ENCODE measurements around the gene CHST8. TPM values are rescaled to one million over a fixed set of nuclear protein-coding genes. Genes with fewer than 3 reads are reported as not detected.

Gene CHST8
- total RNA-seq, 1 experiment from 2014 or later, result 33.5 TPM

- ChIA-PET POLR2A (no interaction called here), CTCF (interaction anchor here (1.2 to 1.6 kb wide), 2 partner anchors 10 to 312 kb away, joined by 5 to 7 read pairs; no protein-coding TSS in a partner anchor)
- no peak for DNase-seq (ENCODE audit: low spot score)
- H3K27me3 Mint-ChIP-seq (ENCODE audit: low read depth), result no peaks in the 10 kb centered on the region; the same call in none of the 2 replicates
- H3K4me3 Mint-ChIP-seq, result no peak overlapping the region
- H3K4me1 Mint-ChIP-seq, result peaks cover 6% of the 10 kb centered on the region
- no peak overlapping the region for H3K27ac Mint-ChIP-seq
- ATAC-seq, result no peak
- H3K36me3 Mint-ChIP-seq, result no peaks in the 10 kb centered on the region
- no peaks in the 10 kb centered on the region for H3K9me3 Mint-ChIP-seq
- TF ChIP-seq GTF2I (CRISPR knock-in tag; conservative IDR thresholded peaks at IDR 0.05), result no peak
Measured at GRCh38 chr19:33784432-33784831, 162.7 kb downstream of the CHST8 start.

DNA sequence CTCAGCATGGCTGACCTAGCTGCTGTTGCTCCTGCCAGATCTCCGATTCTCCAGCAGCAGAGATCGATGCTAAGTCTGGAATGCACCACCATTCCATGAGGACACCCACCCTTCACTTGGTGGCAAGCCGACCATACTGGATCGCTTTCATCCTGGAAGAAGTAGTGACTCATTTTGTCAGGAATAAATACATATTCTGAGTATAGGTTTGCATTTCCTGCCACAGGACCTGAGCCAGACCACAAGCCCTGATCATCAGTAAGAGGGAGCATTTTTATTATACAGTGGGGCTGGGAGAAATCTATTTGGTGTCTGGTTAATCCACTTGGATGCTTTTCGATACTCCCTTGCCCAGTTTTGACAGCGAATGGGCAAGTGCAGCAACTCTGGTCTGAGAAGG is 164.0 kb downstream of the CHST8 start:
- ATAC-seq (no peak), DNase-seq (ENCODE audit: low spot score) (no peak)
- CTCF ChIA-PET, result interaction anchor here (1.0 to 1.6 kb wide), 5 partner anchors 8 to 335 kb away, joined by 3 to 15 read pairs (median 4); no protein-coding TSS in a partner anchor
- Mint-ChIP-seq H3K4me3 (no peak overlapping the region), H3K27me3 (ENCODE audit: low read depth) (no peaks in the 10 kb centered on the region; the same call in none of the 2 replicates), H3K9me3 (no peaks in the 10 kb centered on the region), H3K27ac (no peak overlapping the region), H3K36me3 (no peaks in the 10 kb centered on the region), H3K4me1 (peaks cover 2% of the 10 kb centered on the region; the same call in 1 of the 2 replicates)
- POLR2A ChIA-PET, result interaction anchor here (0.6 to 0.7 kb wide), 2 partner anchors 74 to 1955 kb away, joined by 5 to 6 read pairs; no protein-coding TSS in a partner anchor
- TF ChIP-seq ZNF423 (CRISPR knock-in tag; IDR thresholded peaks at IDR 0.05) (no peak), NFYB (CRISPR knock-in tag; conservative IDR thresholded peaks at IDR 0.05; ENCODE audit: low read depth) (no peak), FOXP1 (CRISPR knock-in tag; IDR thresholded peaks at IDR 0.05; ENCODE audit: borderline replicate concordance) (no peak), IRF2 (CRISPR knock-in tag; IDR thresholded peaks at IDR 0.05; ENCODE audit: borderline replicate concordance, low read depth) (no peak), SMAD3 (CRISPR knock-in tag; IDR thresholded peaks at IDR 0.05; ENCODE audit: borderline replicate concordance) (no peak), USF1 (CRISPR knock-in tag; IDR thresholded peaks at IDR 0.05) (no peak), ZNF416 (CRISPR knock-in tag; IDR thresholded peaks at IDR 0.05) (no peak), ATF1 (CRISPR knock-in tag; IDR thresholded peaks at IDR 0.05) (no peak), JAZF1 (CRISPR knock-in tag; IDR thresholded peaks at IDR 0.05) (no peak)
- TF ChIP-seq, protein P1, sequence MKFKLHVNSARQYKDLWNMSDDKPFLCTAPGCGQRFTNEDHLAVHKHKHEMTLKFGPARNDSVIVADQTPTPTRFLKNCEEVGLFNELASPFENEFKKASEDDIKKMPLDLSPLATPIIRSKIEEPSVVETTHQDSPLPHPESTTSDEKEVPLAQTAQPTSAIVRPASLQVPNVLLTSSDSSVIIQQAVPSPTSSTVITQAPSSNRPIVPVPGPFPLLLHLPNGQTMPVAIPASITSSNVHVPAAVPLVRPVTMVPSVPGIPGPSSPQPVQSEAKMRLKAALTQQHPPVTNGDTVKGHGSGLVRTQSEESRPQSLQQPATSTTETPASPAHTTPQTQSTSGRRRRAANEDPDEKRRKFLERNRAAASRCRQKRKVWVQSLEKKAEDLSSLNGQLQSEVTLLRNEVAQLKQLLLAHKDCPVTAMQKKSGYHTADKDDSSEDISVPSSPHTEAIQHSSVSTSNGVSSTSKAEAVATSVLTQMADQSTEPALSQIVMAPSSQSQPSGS (CRISPR knock-in tag; IDR thresholded peaks at IDR 0.05; ENCODE audit: borderline replicate concordance, low read depth), result no peak
- TF ChIP-seq, protein P2, sequence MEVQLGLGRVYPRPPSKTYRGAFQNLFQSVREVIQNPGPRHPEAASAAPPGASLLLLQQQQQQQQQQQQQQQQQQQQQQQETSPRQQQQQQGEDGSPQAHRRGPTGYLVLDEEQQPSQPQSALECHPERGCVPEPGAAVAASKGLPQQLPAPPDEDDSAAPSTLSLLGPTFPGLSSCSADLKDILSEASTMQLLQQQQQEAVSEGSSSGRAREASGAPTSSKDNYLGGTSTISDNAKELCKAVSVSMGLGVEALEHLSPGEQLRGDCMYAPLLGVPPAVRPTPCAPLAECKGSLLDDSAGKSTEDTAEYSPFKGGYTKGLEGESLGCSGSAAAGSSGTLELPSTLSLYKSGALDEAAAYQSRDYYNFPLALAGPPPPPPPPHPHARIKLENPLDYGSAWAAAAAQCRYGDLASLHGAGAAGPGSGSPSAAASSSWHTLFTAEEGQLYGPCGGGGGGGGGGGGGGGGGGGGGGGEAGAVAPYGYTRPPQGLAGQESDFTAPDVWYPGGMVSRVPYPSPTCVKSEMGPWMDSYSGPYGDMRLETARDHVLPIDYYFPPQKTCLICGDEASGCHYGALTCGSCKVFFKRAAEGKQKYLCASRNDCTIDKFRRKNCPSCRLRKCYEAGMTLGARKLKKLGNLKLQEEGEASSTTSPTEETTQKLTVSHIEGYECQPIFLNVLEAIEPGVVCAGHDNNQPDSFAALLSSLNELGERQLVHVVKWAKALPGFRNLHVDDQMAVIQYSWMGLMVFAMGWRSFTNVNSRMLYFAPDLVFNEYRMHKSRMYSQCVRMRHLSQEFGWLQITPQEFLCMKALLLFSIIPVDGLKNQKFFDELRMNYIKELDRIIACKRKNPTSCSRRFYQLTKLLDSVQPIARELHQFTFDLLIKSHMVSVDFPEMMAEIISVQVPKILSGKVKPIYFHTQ (CRISPR knock-in tag; IDR thresholded peaks at IDR 0.05), result no peak

DNA sequence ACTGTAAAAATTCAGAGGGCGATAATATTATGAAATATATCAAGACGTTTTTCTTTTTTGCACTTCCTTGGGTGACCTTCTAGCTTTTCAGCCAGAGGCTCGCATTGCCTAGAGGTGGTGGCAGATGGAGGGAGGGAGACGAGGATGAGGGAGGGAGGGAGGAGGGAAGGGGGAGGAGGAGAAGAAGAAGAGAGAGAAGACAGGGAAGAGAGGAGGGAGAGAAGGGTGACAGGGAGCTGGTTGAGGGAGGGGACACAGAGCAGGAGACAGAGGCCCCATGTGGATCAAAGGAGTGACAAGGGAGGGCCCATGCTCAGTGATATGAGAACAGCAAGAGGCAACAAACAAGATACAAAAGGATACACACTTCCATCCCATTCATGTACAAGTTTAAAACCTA is 166.9 kb downstream of the CHST8 start:
- H3K36me3 Mint-ChIP-seq, result no peaks in the 10 kb centered on the region

More for the DNA sequence above, 166.9 kb downstream of the CHST8 start:
- Mint-ChIP-seq H3K27me3 (ENCODE audit: low read depth) (peaks cover 3% of the 10 kb centered on the region), H3K9me3 (no peaks in the 10 kb centered on the region), H3K27ac (no peak overlapping the region), H3K4me3 (no peak overlapping the region), H3K4me1 (peaks cover 17% of the 10 kb centered on the region)
- TF ChIP-seq ZNF263 (CRISPR knock-in tag; IDR thresholded peaks at IDR 0.05; ENCODE audit: low read depth), result peak; percentile 59; the same call in 1 of the 2 replicates
- TF ChIP-seq ZNF232 (CRISPR knock-in tag; IDR thresholded peaks at IDR 0.05), result no peak
- TF ChIP-seq GRHL2 (CRISPR knock-in tag; IDR thresholded peaks at IDR 0.05; ENCODE audit: insufficient replicate concordance, severe bottlenecking), result no peak
- no peak for TF ChIP-seq FOXJ3 (CRISPR knock-in tag; IDR thresholded peaks at IDR 0.05; ENCODE audit: borderline replicate concordance)
- TF ChIP-seq ESRRA (CRISPR knock-in tag; IDR thresholded peaks at IDR 0.05; ENCODE audit: borderline replicate concordance), result no peak
- TF ChIP-seq ZBTB21 (CRISPR knock-in tag; IDR thresholded peaks at IDR 0.05; ENCODE audit: borderline replicate concordance), result no peak
- TF ChIP-seq CDX4 (CRISPR knock-in tag; IDR thresholded peaks at IDR 0.05; ENCODE audit: borderline replicate concordance), result no peak
- no peak; the same call in 1 of the 2 replicates for ATAC-seq
- ChIA-PET CTCF (interaction anchor here (0.9 to 1.4 kb wide), 4 partner anchors 11 to 357 kb away, joined by 3 to 7 read pairs (median 3); no protein-coding TSS in a partner anchor), POLR2A (no interaction called here)
- DNase-seq (ENCODE audit: low spot score), result no peak

All from WTC11 (cell line).